Left lung (tissue), 10 donors: ENCODE results near the gene SEC61A1. TPM values are rescaled to one million over a fixed set of nuclear protein-coding genes. Genes with fewer than 3 reads are reported as not detected.

Source experiments
- ATAC-seq: fragments of 200-7000 bp; cut with Tn5 transposase; one replicate; pipeline ENCODE4 v1.9.1; 2020; ENCODE audit warnings: moderate library complexity
- DNase-seq, 4 donors: peaks; one replicate each; pipeline ENCODE4 v3.0.0-alpha.2; 2013 to 2020
- H3K27ac ChIP-seq, 2 donors: fragments of 200-600 bp; sonication (generic) in 1 of 2; one replicate each; pipeline versions ENCODE4 v1.5.0 to v1.8.0; 2020 to 2021
- H3K27me3 ChIP-seq, 2 donors: fragments of 200-600 bp; sonication (generic) in 1 of 2; one replicate each; pipeline versions ENCODE4 v1.5.0 to v1.8.0; 2020 to 2021
- H3K36me3 ChIP-seq, 2 donors: fragments of 200-600 bp; sonication (generic) in 1 of 2; one replicate each; pipeline versions ENCODE4 v1.5.0 to v1.8.0; 2020 to 2021
- H3K4me1 ChIP-seq, 2 donors: fragments of 200-600 bp; one replicate each; pipeline ENCODE4 v1.8.0; 2021
- H3K4me3 ChIP-seq, 2 donors: fragments of 200-600 bp; sonication (generic) in 1 of 2; one replicate each; pipeline versions ENCODE4 v1.5.0 to v1.8.0; 2020 to 2021; ENCODE audit warnings: mild to moderate bottlenecking in 1 of 2
- H3K9me3 ChIP-seq, 2 donors: fragments of 200-600 bp; sonication (generic) in 1 of 2; one replicate each; pipeline versions ENCODE4 v1.5.0 to v1.8.0; 2020 to 2021
- intact Hi-C, 2 donors: fragments of 100-400 bp; cut with DNase I; formaldehyde crosslinking; loops; one replicate each; pipeline versions ENCODE4 v1.11.2 to v1.14.2; 2022
- polyA plus RNA-seq, 6 donors: library from polyadenylated mRNA; unstranded; fragments of 120-200 nt; gene quantifications; one replicate each; pipeline ENCODE4 v1.2.1, GENCODE V29; 2013; ENCODE audit not compliant: insufficient read length in 6 of 6
- total RNA-seq, 2 donors: library from RNA; stranded (reverse); fragmentation: NEBNext Ultra II Directional; extraction: Animal tissue kit (Norgen Biotek cat#: 25700); gene quantifications; one replicate each; pipeline ENCODE4 v1.2.1, GENCODE V29; 2021
- TF ChIP-seq, protein P1 (sequence below), 2 donors: fragments of 200-600 bp; sonication (generic) in 1 of 2; IDR thresholded peaks; one replicate each; pipeline versions ENCODE4 v1.5.0 to v1.8.0; 2021; ENCODE audit warnings: antibody characterized with exemption in 2 of 2
- donor health status: DM: no; HTN: yes; CAD: no.
- donor health status: DM: no; HTN: no; CAD: no.

SEC61A1 gene
- total and polyA plus RNA-seq, 8 donors: 148 to 361 (median 169) TPM

DNA sequence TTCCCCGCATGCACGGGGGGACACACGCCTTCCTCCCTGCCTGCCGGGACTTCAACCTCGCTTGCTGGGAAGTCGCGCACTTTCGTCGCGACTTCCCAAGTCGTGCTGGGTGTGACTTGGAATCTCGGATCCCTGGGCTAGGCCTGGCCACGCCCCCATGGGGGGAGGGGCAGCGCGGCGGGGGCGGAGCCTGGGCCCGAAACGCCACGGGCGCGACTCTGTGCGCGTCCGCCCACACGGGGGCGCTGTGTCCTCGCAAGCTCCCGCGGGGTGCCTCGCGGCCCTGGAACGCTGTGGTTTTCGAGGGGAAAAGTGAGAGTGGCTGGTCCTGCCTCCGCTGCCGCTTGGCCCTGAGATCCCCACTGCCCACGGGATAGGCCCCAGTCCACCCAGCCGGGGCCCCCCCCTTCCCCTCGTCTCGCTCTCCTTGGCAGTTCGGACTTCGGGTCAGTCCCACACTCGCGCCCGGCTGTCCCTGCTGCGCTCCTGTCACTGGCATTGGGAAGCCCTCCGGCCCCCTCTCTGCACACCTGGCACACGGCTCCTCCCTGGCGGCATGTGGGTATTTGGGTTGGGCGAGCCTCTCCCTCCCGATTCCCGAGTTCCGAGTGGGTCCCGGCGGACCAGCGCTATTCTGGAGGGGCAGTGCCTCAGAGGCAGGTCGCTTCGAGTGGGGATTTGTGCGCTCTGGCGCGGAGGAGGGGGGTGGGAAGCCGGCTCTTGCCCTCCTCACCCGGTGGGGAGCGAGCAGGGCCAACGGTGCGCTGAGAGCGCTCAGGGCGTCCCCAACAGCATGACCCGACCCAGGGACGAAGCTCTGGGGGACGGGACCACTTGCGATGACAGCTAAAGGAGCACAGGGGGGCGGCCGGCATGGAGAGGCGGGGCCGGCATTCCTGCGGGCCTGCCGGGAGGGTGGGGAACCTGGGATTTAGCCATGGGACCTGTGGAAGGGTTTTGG is 23.6 kb downstream of the SEC61A1 start:
- Histone ChIP-seq H3K27me3 (peaks cover 0 to 9% of the 10 kb centered on the region in 2 donors), H3K9me3 (no peaks in the 10 kb centered on the region), H3K27ac (peak overlapping the region; percentile 46 to 58), H3K4me1 (peaks cover 3 to 61% of the 10 kb centered on the region in 2 donors), H3K4me3 (peak overlapping the region; percentile 32 to 52), H3K36me3 (peaks cover 0 to 47% of the 10 kb centered on the region in 2 donors)
- intact Hi-C loops: no loop called here
- TF ChIP-seq, protein P1, sequence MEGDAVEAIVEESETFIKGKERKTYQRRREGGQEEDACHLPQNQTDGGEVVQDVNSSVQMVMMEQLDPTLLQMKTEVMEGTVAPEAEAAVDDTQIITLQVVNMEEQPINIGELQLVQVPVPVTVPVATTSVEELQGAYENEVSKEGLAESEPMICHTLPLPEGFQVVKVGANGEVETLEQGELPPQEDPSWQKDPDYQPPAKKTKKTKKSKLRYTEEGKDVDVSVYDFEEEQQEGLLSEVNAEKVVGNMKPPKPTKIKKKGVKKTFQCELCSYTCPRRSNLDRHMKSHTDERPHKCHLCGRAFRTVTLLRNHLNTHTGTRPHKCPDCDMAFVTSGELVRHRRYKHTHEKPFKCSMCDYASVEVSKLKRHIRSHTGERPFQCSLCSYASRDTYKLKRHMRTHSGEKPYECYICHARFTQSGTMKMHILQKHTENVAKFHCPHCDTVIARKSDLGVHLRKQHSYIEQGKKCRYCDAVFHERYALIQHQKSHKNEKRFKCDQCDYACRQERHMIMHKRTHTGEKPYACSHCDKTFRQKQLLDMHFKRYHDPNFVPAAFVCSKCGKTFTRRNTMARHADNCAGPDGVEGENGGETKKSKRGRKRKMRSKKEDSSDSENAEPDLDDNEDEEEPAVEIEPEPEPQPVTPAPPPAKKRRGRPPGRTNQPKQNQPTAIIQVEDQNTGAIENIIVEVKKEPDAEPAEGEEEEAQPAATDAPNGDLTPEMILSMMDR (IDR thresholded peaks at IDR 0.05): peak; percentile 97 to 100
- ATAC-seq (peak; percentile 97), DNase-seq (peak; percentile 85 to 99 (median 90))

DNA sequence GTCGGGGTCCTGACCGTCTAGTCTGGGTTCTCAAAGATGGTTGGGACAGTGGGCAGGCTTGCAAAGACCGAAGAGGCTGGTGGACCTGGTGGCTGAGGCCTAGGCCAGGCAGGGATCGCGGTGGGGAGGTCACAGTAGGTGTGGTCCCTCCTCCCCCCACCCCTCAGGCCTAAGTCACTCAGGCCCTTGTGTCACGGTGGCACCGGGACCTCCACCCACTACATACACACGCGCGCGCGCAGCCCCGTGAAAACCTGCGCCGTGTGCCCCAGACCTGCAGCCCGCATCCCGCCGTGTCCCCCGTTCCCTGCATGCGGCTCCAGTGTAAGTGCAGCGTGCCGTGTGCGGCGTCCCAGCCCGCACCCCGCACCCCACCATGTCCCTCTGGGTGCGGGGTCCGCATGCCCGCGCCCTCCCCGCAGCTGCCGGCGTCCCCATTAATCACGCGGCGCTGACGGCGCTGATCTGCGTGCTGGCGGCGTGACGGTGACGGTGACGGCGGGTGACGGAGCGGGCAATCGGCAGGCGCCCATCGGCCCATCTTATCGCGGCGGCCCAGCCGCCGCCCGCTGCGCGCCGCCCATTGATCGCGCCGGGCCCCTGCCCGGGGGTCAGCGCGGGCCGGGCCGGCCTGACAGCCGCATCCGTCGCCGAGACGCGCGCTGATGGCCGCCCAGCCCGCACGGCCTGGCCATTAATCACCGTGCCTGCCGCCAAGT is 24.4 kb downstream of the SEC61A1 start:
- TF ChIP-seq, protein P1 (IDR thresholded peaks at IDR 0.05): no peak
- intact Hi-C loops: no loop called here
- peaks cover 3 to 61% of the 10 kb centered on the region in 2 donors for H3K4me1 ChIP-seq
- no peaks in the 10 kb centered on the region for H3K9me3 ChIP-seq
- peaks cover 0 to 9% of the 10 kb centered on the region in 2 donors for H3K27me3 ChIP-seq
- H3K27ac ChIP-seq: peak overlapping the region; percentile 26 to 45
- ATAC-seq (peak; percentile 8), DNase-seq (peak in 3 of 4 donors; percentile 24 to 92 (median 55))
- H3K4me3 ChIP-seq: peak overlapping the region; percentile 32 to 52
- peaks cover 0 to 46% of the 10 kb centered on the region in 2 donors for H3K36me3 ChIP-seq

DNA sequence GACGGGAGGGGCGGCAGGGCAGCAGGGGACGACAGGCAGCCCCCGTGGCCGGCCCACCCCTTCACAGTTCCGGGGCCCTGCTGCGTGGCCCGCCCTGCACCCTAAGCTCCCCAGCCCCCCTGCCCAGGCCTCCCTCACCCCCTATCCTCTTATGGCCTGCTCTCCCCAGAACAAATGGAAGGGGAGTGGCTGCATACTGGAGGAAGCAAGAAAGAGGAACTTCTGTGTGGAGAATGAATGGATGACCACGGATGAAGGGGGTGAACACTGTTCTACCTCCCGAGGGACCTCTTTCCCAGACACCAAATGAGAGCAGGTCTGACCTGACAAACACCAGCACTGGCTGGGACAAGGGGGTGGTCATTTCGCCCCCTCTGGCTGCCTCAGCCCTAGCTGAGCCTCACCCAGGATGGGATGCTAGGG is 25.0 kb downstream of the SEC61A1 start:
- Histone ChIP-seq H3K4me1 (peaks cover 3 to 61% of the 10 kb centered on the region in 2 donors), H3K4me3 (peak overlapping the region; percentile 32 to 52), H3K27me3 (peaks cover 0 to 9% of the 10 kb centered on the region in 2 donors), H3K27ac (peak overlapping the region; percentile 26 to 45), H3K9me3 (no peaks in the 10 kb centered on the region), H3K36me3 (peaks cover 0 to 46% of the 10 kb centered on the region in 2 donors)
- no peak for ATAC-seq
- DNase-seq: peak in 1 of 4 donors; percentile 38
- TF ChIP-seq, protein P1 (IDR thresholded peaks at IDR 0.05): no peak
- intact Hi-C loops: no loop called here

DNA sequence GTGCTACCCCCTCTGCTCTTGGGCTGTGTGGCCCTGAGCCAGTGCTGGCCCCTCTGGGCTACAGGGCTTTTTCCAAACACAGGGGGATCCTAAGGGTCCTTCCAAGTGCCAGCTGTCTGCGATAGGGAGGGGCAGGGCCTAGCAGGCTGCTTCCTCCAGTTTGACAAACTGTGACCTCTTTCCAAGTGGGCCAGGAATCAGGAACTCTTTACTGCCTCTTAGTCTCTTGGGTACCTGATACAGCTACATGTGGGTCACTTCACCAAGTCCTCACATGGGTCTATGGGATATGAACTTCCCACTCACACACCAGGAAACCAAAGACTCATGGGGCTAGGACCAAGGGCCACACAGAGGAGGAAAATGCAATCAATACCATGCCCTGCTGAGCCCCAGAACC is 25.4 kb downstream of the SEC61A1 start:
- intact Hi-C loops: no loop called here

More for the DNA sequence above, 25.4 kb downstream of the SEC61A1 start:
- peak overlapping the region in 1 of 2 donors; percentile 52 for H3K4me3 ChIP-seq
- ATAC-seq (no peak), DNase-seq (peak in 1 of 4 donors; percentile 31)
- H3K4me1 ChIP-seq: peaks cover 3 to 56% of the 10 kb centered on the region in 2 donors
- peak overlapping the region in 1 of 2 donors; percentile 45 for H3K27ac ChIP-seq
- peaks cover 0 to 9% of the 10 kb centered on the region in 2 donors for H3K27me3 ChIP-seq
- peaks cover 0 to 46% of the 10 kb centered on the region in 2 donors for H3K36me3 ChIP-seq
- TF ChIP-seq, protein P1 (IDR thresholded peaks at IDR 0.05): no peak
- H3K9me3 ChIP-seq: no peaks in the 10 kb centered on the region
